OCI-M2 (cell line): ENCODE data around the gene RALGDS.
"Not testable (repeated sequence)": the region's sequence is repeated elsewhere in the genome, so short reads cannot be mapped to it uniquely, and the experiment has no call there.

Experiments
- DNase-seq: peaks from one replicate; lab custom pipeline; 2025; ENCODE audit not compliant: unreplicated experiment; lab: John Stamatoyannopoulos, UW

Gene RALGDS

GRCh38 chr9:133090187-133090586 lies 30.9 kb downstream of the RALGDS start:
- DNase-seq: no peak

- no peak for DNase-seq
These were observed 31.8 kb downstream of the RALGDS start for GRCh38 chr9:133089271-133089671.

GRCh38 chr9:133088756-133089155 lies 32.3 kb downstream of the RALGDS start:
- no peak for DNase-seq

GRCh38 chr9:133088146-133088750 lies 32.8 kb downstream of the RALGDS start:
- no peak for DNase-seq

GRCh38 chr9:133087429-133088145 lies 33.5 kb downstream of the RALGDS start:
- DNase-seq: no peak

DNA sequence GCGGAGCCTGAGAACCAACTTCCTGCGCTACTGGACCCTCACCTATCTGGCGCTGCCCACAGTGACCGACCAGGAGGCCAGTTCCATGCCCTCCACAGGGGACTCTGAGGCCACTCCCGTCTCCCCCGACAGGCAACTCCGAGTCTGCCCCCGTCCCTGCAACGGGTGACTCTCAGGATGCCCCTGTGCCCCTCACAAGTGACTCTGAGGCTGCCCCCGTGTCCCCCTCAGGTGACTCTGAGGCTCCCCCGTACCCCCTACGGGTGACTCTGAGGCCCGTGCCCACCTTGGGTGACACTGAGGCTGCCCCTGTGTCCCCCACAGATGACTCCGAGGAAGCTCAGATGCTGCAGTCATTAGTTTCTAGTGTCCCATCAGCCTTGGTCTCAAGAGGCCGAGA lies 34.1 kb downstream of the RALGDS start:
- no peak for DNase-seq

DNA sequence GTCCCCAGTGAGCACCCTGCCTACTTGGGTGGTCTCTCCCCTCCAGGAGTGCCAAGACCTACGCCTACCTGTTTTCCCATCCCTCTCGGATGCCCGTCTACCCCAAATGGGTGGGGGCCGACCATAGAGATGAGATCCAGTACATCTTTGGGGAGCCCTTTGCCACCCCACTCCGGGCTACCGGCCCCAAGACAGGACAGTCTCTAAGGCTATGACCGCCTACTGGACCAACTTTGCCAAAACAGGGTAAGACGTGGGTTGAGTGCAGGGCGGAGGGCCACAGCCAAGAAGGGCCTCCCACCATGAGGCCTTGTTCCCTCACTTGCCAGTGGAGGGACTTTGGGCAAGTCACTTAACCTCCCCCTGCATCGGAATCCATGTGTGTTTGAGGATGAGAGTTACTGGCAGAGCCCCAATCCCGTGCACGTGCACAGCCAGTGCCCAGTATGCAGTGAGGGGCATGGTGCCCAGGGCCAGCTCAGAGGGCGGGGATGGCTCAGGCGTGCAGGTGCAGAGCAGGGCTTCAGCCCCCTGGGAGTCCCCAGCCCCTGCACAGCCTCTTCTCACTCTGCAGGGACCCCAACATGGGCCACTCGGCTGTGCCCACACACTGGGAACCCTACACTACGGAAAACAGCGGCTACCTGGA lies 34.7 kb downstream of the RALGDS start:
- not testable (repeated sequence) for DNase-seq

DNA sequence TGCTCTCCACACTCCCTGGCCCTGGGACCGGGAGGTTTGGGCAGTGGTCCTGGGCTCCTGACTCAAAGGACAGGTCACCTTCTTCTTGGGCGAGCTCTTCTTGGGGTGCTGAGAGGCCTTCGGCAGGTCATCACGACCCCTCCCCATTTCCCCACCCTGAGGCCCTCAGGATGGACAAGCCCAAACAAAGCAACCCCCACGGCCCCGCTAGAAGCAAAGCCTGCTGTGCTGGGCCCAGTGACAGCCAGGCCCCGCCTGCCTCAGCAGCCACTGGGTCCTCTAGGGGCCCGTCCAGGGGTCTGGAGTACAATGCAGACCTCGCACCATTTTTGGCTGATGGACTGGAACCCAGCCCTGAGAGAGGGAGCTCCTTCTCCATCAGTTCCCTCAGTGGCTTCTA lies 37.4 kb downstream of the RALGDS start:
- not testable (repeated sequence) for DNase-seq

- DNase-seq: not testable (repeated sequence)
These were observed 38.9 kb downstream of the RALGDS start for GRCh38 chr9:133081957-133082644.

- DNase-seq: not testable (repeated sequence)
These were observed 40.0 kb downstream of the RALGDS start for GRCh38 chr9:133080786-133081779.

GRCh38 chr9:133080161-133080560 lies 40.9 kb downstream of the RALGDS start:
- DNase-seq: no peak

GRCh38 chr9:133078486-133078885 lies 42.6 kb downstream of the RALGDS start:
- no peak for DNase-seq

- DNase-seq: no peak
These were observed 44.3 kb downstream of the RALGDS start for GRCh38 chr9:133076691-133077090.

DNA sequence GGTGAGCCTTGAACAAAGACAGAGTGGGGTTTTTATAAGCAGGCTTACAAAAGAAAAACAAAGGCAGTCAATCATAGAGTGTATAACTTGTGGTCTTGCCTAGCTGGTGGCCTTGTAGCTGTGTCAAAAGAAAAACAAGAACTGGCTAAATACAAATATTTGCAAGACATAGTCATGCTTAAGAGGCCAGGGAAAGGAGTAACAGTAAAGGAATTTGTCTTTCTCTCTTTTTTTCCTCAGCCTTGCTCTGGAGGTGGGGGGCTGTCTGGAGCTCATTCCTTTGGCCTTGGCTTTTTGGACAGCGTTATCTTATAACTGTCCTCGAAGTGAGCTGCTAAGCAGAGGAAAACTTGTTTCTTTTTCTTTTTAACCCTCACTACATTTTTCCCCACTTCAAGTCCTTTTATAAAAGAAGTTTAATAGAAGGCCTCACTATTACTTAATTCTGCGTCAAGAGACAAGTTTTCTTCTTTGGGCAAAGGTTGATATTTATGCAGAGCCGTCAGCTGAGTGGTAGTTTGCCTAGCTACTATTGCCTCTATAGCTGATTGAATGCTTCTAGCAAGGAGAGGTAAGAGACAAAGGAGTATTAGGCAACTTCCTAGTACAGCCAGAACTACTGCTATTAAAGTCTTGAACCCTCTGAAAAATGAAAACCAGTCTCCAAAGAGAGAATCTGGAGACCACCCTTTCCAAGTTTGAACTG lies 45.0 kb downstream of the RALGDS start:
- no peak for DNase-seq

DNA sequence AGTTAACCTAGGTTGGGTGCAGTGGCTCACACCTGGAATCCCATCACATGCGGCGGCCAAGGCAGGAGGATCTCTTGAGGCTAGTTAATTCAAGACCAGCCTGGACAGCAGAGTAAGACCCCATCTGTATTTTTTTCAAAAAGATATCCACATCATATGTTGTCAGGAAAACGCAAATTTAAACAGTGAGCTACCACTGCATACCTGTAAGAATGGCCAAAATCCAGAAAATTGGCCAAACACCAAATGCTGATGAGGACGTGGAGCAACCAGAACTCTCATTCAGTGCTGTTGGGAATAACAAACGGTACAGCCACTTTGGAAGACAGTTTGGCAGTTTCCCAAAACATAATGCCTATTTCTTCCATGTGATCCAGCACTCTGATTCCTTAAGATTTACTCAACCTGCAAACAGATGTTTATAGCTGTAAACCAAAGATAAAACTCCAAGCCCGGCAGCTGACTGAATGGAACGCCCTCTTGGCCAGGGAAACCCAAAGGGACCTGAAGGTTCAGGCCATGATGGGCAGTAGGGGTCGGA lies 46.9 kb downstream of the RALGDS start:
- DNase-seq: no peak

GRCh38 chr9:133073086-133074014 lies 47.7 kb downstream of the RALGDS start:
- DNase-seq: no peak

DNA sequence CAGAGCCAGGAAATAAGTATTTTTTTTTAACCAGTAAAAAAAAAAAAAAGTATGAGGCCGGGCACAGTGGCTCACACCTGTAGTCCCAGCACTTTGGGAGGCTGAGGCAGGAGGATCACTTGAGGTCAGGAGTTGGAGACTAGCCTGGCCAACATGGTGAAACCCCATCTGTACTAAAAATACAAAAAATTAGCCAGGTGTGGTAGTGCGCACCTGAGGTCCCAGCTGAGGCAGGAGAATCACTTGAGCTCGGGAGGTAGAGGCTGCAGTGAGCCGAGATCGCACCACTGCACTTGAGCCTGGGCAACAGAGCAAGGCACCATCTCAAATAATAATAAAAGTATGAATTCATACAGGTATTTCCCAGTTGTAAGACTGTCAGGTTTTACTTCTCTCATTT lies 48.8 kb downstream of the RALGDS start:
- DNase-seq: not testable (repeated sequence)

DNA sequence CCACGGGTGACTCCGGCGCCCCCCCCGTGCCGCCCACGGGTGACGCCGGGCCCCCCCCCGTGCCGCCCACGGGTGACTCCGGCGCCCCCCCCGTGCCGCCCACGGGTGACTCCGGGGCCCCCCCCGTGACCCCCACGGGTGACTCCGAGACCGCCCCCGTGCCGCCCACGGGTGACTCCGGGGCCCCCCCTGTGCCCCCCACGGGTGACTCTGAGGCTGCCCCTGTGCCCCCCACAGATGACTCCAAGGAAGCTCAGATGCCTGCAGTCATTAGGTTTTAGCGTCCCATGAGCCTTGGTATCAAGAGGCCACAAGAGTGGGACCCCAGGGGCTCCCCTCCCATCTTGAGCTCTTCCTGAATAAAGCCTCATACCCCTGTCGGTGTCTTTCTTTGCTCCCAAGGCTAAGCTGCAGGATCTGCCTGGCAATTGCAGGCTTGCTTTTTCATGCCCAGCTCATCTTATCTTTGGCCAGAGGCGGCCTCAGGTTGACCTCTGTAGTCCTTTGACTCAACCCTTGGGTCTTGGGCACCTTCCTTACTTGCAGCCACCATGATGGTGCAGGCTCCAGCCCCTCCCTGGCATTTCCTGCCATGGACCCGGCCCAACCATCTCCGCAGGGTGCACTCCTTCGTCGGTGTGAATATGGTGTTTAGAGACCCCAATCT lies 49.4 kb downstream of the RALGDS start:
- no peak for DNase-seq
